ENCODE measurements around the gene LYAR. TPM values are rescaled to one million over a fixed set of nuclear protein-coding genes. Genes with fewer than 3 reads are reported as not detected.
A peak's percentile ranks its signal among the peaks of the same experiment; 100 is the strongest.

LYAR gene
- total RNA-seq, 1 experiment from 2014 or later = 24.3 TPM

- H3K27me3 ChIP-seq (ENCODE audit: control insufficient read depth, insufficient read depth, low read length) = no peaks in the 10 kb centered on the region
- H3K36me3 ChIP-seq (ENCODE audit: control insufficient read depth, insufficient read depth, low read length) = no peaks in the 10 kb centered on the region; the same call in 1 of the 2 replicates
- H3K4me1 ChIP-seq (ENCODE audit: control insufficient read depth, insufficient read depth, low read length) = no peaks in the 10 kb centered on the region
- ChIA-PET CTCF (no interaction called here), POLR2A (no interaction called here)
- DNase-seq (ENCODE audit: low read depth, low spot score) (no peak), ATAC-seq (no peak)
- no peaks in the 10 kb centered on the region for H3K9me3 ChIP-seq (ENCODE audit: control insufficient read depth, insufficient read depth, low read depth, low read length)
- no peak overlapping the region for H3K4me3 ChIP-seq (ENCODE audit: low read depth in 2 of 2, low read length in 2 of 2)
- BruUV-seq (replicated peaks) = no TSS peak
- in situ Hi-C loops (cut with HindIII; ENCODE audit: low pct_unique_long_range_greater_than_20kb, low sequenced_read_pairs) (no loop called here), intact Hi-C loops (cut with micrococcal nuclease; ENCODE audit: unreplicated experiment) (no loop called here)
- TF ChIP-seq REST (IDR thresholded peaks at IDR 0.05; ENCODE audit: insufficient read depth in 1 of 2, low read depth in 2 of 2, low read length in 1 of 2) (no peak), TCF7L2 (IDR thresholded peaks at IDR 0.05; ENCODE audit: low read depth, low read length) (no peak), SIN3A (IDR thresholded peaks at IDR 0.05; ENCODE audit: borderline replicate concordance, insufficient read depth, low read depth, low read length) (no peak)
- no peak overlapping the region for H3K27ac ChIP-seq (ENCODE audit: low read length)
Observed at GRCh38 chr4:4267981-4268380, 22.0 kb downstream of the LYAR start.

GRCh38 chr4:4260185-4260751 lies 29.7 kb downstream of the LYAR start:
- ChIA-PET CTCF (no interaction called here), POLR2A (no interaction called here)
- DNase-seq (ENCODE audit: low read depth, low spot score) = no peak
- Histone ChIP-seq H3K27me3 (ENCODE audit: control insufficient read depth, insufficient read depth, low read length) (no peaks in the 10 kb centered on the region), H3K36me3 (ENCODE audit: control insufficient read depth, insufficient read depth, low read length) (no peaks in the 10 kb centered on the region), H3K27ac (ENCODE audit: low read length) (no peak overlapping the region), H3K4me1 (ENCODE audit: control insufficient read depth, insufficient read depth, low read length) (no peaks in the 10 kb centered on the region), H3K4me3 (ENCODE audit: low read depth in 2 of 2, low read length in 2 of 2) (no peak overlapping the region), H3K9me3 (ENCODE audit: control insufficient read depth, insufficient read depth, low read depth, low read length) (no peaks in the 10 kb centered on the region)
- in situ Hi-C loops (cut with HindIII; ENCODE audit: low pct_unique_long_range_greater_than_20kb, low sequenced_read_pairs) (no loop called here), intact Hi-C loops (cut with micrococcal nuclease; ENCODE audit: unreplicated experiment) (no loop called here)
- ATAC-seq = peak; percentile 78; the same call in 1 of the 2 replicates
- BruUV-seq (replicated peaks) = no TSS peak
- no peak; the same call in 1 of the 2 replicates for TF ChIP-seq CTCF (IDR thresholded peaks at IDR 0.05)
- TF ChIP-seq REST (IDR thresholded peaks at IDR 0.05; ENCODE audit: insufficient read depth in 1 of 2, low read depth in 2 of 2, low read length in 1 of 2) = no peak
- TF ChIP-seq SIN3A (IDR thresholded peaks at IDR 0.05; ENCODE audit: borderline replicate concordance, insufficient read depth, low read depth, low read length) = no peak
- no peak for TF ChIP-seq TCF7L2 (IDR thresholded peaks at IDR 0.05; ENCODE audit: low read depth, low read length)
- TF ChIP-seq POLR2AphosphoS5 (IDR thresholded peaks at IDR 0.05; ENCODE audit: low read depth, low read length) = no peak
